Activated naive CD8-positive, alpha-beta T cell treated with anti-CD3 and anti-CD28 coated beads for 36 hours (primary cell): ENCODE measurements around the gene GALNT6. TPM values are rescaled to one million over a fixed set of nuclear protein-coding genes. Genes with fewer than 3 reads are reported as not detected.

Experiments used
- DNase-seq: peaks from one replicate; pipeline ENCODE4 v3.0.0; 2021
- H3K27ac Mint-ChIP-seq: one replicate; pipeline ENCODE4 v1.8.0; 2022; ENCODE audit warnings: mild to moderate bottlenecking, moderate library complexity, mixed read lengths
- H3K27me3 Mint-ChIP-seq: one replicate; pipeline ENCODE4 v1.8.0; 2022; ENCODE audit warnings: mild to moderate bottlenecking, mixed read lengths
- H3K36me3 Mint-ChIP-seq: one replicate; pipeline ENCODE4 v1.8.0; 2021; ENCODE audit warnings: mild to moderate bottlenecking, mixed read lengths
- H3K4me1 Mint-ChIP-seq: one replicate; pipeline ENCODE4 v1.8.0; 2021; ENCODE audit warnings: mixed read lengths
- H3K4me3 Mint-ChIP-seq: one replicate; pipeline ENCODE4 v1.8.0; 2022; ENCODE audit warnings: mild to moderate bottlenecking, moderate library complexity, mixed read lengths
- H3K9me3 Mint-ChIP-seq: one replicate; pipeline ENCODE4 v1.8.0; 2022; ENCODE audit warnings: mixed read lengths
- total RNA-seq, 2 experiments: library from RNA; stranded (reverse); gene quantifications; one replicate each; pipeline ENCODE4 v1.2.3, GENCODE V29; 2021

Gene GALNT6
- total RNA-seq = 10 to 100 TPM; 19.0 to 19.9 TPM

GRCh38 chr12:51391283-51392123, at the start of gene GALNT6:
Gene GALNT6, minus strand, starts transcription at chr12:51391406. Its CDS starts 11,625 bp downstream, at chr12:51379781.
- Mint-ChIP-seq H3K4me3 (peak within 1 kb of the TSS; percentile 89), H3K36me3 (peaks cover 11% of the 10 kb centered on the region), H3K4me1 (peaks cover 77% of the 10 kb centered on the region), H3K27ac (peak within 1 kb of the TSS; percentile 84), H3K27me3 (no peaks in the 10 kb centered on the region), H3K9me3 (no peaks in the 10 kb centered on the region)
- peak; percentile 78 for DNase-seq

GRCh38 chr12:51439330-51439729, 48.1 kb upstream of the GALNT6 start:
- H3K4me1 Mint-ChIP-seq = peaks cover 15% of the 10 kb centered on the region
- H3K27ac Mint-ChIP-seq = no peak overlapping the region
- no peaks in the 10 kb centered on the region for H3K27me3 Mint-ChIP-seq
- H3K9me3 Mint-ChIP-seq = no peaks in the 10 kb centered on the region
- no peak overlapping the region for H3K4me3 Mint-ChIP-seq
- no peaks in the 10 kb centered on the region for H3K36me3 Mint-ChIP-seq
- DNase-seq = no peak

- no peaks in the 10 kb centered on the region for H3K27me3 Mint-ChIP-seq
- peaks cover 15% of the 10 kb centered on the region for H3K4me1 Mint-ChIP-seq
- no peaks in the 10 kb centered on the region for H3K36me3 Mint-ChIP-seq
- no peak for DNase-seq
- no peaks in the 10 kb centered on the region for H3K9me3 Mint-ChIP-seq
- no peak overlapping the region for H3K4me3 Mint-ChIP-seq
- H3K27ac Mint-ChIP-seq = no peak overlapping the region
These were observed 46.2 kb upstream of the GALNT6 start for GRCh38 chr12:51437431-51437830.

- Mint-ChIP-seq H3K4me1 (peaks cover 5% of the 10 kb centered on the region), H3K27ac (no peak overlapping the region), H3K9me3 (no peaks in the 10 kb centered on the region), H3K4me3 (no peak overlapping the region), H3K27me3 (no peaks in the 10 kb centered on the region), H3K36me3 (no peaks in the 10 kb centered on the region)
- no peak for DNase-seq
These were observed 43.1 kb upstream of the GALNT6 start for GRCh38 chr12:51434305-51434704.

GRCh38 chr12:51432921-51433320, 41.7 kb upstream of the GALNT6 start:
- no peak for DNase-seq
- Mint-ChIP-seq H3K4me3 (no peak overlapping the region), H3K9me3 (no peaks in the 10 kb centered on the region), H3K27ac (no peak overlapping the region), H3K36me3 (no peaks in the 10 kb centered on the region), H3K4me1 (peaks cover 4% of the 10 kb centered on the region), H3K27me3 (no peaks in the 10 kb centered on the region)

- Mint-ChIP-seq H3K36me3 (no peaks in the 10 kb centered on the region), H3K4me1 (peaks cover 5% of the 10 kb centered on the region), H3K27me3 (no peaks in the 10 kb centered on the region), H3K4me3 (no peak overlapping the region), H3K9me3 (no peaks in the 10 kb centered on the region), H3K27ac (no peak overlapping the region)
- no peak for DNase-seq
These were observed 39.1 kb upstream of the GALNT6 start for GRCh38 chr12:51430196-51430895.

GRCh38 chr12:51429700-51430099, 38.5 kb upstream of the GALNT6 start:
- Mint-ChIP-seq H3K4me3 (no peak overlapping the region), H3K27ac (no peak overlapping the region), H3K4me1 (peaks cover 7% of the 10 kb centered on the region), H3K36me3 (no peaks in the 10 kb centered on the region), H3K27me3 (no peaks in the 10 kb centered on the region), H3K9me3 (no peaks in the 10 kb centered on the region)
- no peak for DNase-seq

- H3K27me3 Mint-ChIP-seq = no peaks in the 10 kb centered on the region
- H3K27ac Mint-ChIP-seq = no peak overlapping the region
- DNase-seq = no peak
- no peaks in the 10 kb centered on the region for H3K36me3 Mint-ChIP-seq
- H3K4me1 Mint-ChIP-seq = peaks cover 11% of the 10 kb centered on the region
- H3K4me3 Mint-ChIP-seq = no peak overlapping the region
- no peaks in the 10 kb centered on the region for H3K9me3 Mint-ChIP-seq
These were observed 37.0 kb upstream of the GALNT6 start for GRCh38 chr12:51428256-51428655.

GRCh38 chr12:51424662-51425539, 33.7 kb upstream of the GALNT6 start, which contains the start of gene SLC4A8:
Gene SLC4A8, plus strand, starts transcription at chr12:51424831. Its CDS starts 157 bp downstream, at chr12:51424988.
- Mint-ChIP-seq H3K27ac (no peak within 1 kb of the TSS), H3K27me3 (no peaks in the 10 kb centered on the region), H3K4me3 (peak within 1 kb of the TSS; percentile 76), H3K4me1 (peaks cover 14% of the 10 kb centered on the region), H3K9me3 (no peaks in the 10 kb centered on the region), H3K36me3 (no peaks in the 10 kb centered on the region)
- peak; percentile 86 for DNase-seq

- H3K27ac Mint-ChIP-seq = no peak overlapping the region
- DNase-seq = no peak
- H3K27me3 Mint-ChIP-seq = no peaks in the 10 kb centered on the region
- no peaks in the 10 kb centered on the region for H3K9me3 Mint-ChIP-seq
- H3K4me3 Mint-ChIP-seq = peak overlapping the region; percentile 76
- no peaks in the 10 kb centered on the region for H3K36me3 Mint-ChIP-seq
- peaks cover 13% of the 10 kb centered on the region for H3K4me1 Mint-ChIP-seq
These were observed 33.0 kb upstream of the GALNT6 start for GRCh38 chr12:51424094-51424661.

- Mint-ChIP-seq H3K4me1 (peaks cover 13% of the 10 kb centered on the region), H3K4me3 (no peak overlapping the region), H3K27me3 (no peaks in the 10 kb centered on the region), H3K27ac (no peak overlapping the region), H3K9me3 (no peaks in the 10 kb centered on the region), H3K36me3 (no peaks in the 10 kb centered on the region)
- peak; percentile 40 for DNase-seq
These were observed 30.2 kb upstream of the GALNT6 start for GRCh38 chr12:51421266-51421884.

GRCh38 chr12:51419425-51420193, 28.4 kb upstream of the GALNT6 start:
- H3K4me3 Mint-ChIP-seq = no peak overlapping the region
- H3K27me3 Mint-ChIP-seq = no peaks in the 10 kb centered on the region
- H3K4me1 Mint-ChIP-seq = peaks cover 10% of the 10 kb centered on the region
- no peaks in the 10 kb centered on the region for H3K36me3 Mint-ChIP-seq
- H3K9me3 Mint-ChIP-seq = no peaks in the 10 kb centered on the region
- no peak for DNase-seq
- H3K27ac Mint-ChIP-seq = no peak overlapping the region

- H3K4me3 Mint-ChIP-seq = no peak overlapping the region
- no peaks in the 10 kb centered on the region for H3K9me3 Mint-ChIP-seq
- H3K27me3 Mint-ChIP-seq = no peaks in the 10 kb centered on the region
- no peak overlapping the region for H3K27ac Mint-ChIP-seq
- no peak for DNase-seq
- H3K4me1 Mint-ChIP-seq = peaks cover 11% of the 10 kb centered on the region
- no peaks in the 10 kb centered on the region for H3K36me3 Mint-ChIP-seq
These were observed 26.6 kb upstream of the GALNT6 start for GRCh38 chr12:51417826-51418225.

GRCh38 chr12:51415931-51416330, 24.7 kb upstream of the GALNT6 start:
- no peaks in the 10 kb centered on the region for H3K27me3 Mint-ChIP-seq
- no peaks in the 10 kb centered on the region for H3K36me3 Mint-ChIP-seq
- H3K27ac Mint-ChIP-seq = no peak overlapping the region
- no peaks in the 10 kb centered on the region for H3K9me3 Mint-ChIP-seq
- peaks cover 10% of the 10 kb centered on the region for H3K4me1 Mint-ChIP-seq
- H3K4me3 Mint-ChIP-seq = no peak overlapping the region
- no peak for DNase-seq
